HCT116 (cell line): ENCODE measurements around the gene POLR3G. TPM values are rescaled to one million over a fixed set of nuclear protein-coding genes. Genes with fewer than 3 reads are reported as not detected.

ENCODE experiments used
- ATAC-seq: fragments of 200-7000 bp; cut with Tn5 transposase; 2 replicates; pipeline ENCODE4 v1.9.1; 2020; ENCODE audit warnings: mild to moderate bottlenecking, moderate library complexity
- BruUV-seq: library from RNA; stranded (reverse); fragments of 400-500 nt; replicated peaks from 2 replicates; lab custom pipeline; 2021; lab: Mats Ljungman, UMichigan
- CTCF ChIA-PET: fragments of 300-600 bp; sonication (Branson Sonifier 250); formaldehyde crosslinking; loops from one replicate; lab custom pipeline; 2021; ENCODE audit warnings: antibody characterized with exemption; lab: Charles Lee
- POLR2A ChIA-PET: fragments of 300-600, 350-600 bp; sonication (Branson Sonifier 250); formaldehyde crosslinking; loops from one replicate; lab custom pipeline; 2021; ENCODE audit warnings: antibody characterized with exemption; lab: Charles Lee
- RAD21 ChIA-PET, 2 experiments: fragments of 300-600 bp; sonication (Branson Sonifier 250); formaldehyde crosslinking; loops; one replicate each; lab custom pipeline; 2023; ENCODE audit warnings: low total read pairs in 2 of 2; ENCODE audit not compliant: uncharacterized antibody in 2 of 2, unreplicated experiment in 2 of 2, low non-redundant PET in 1 of 2; lab: Charles Lee
- DNase-seq: peaks from one replicate; pipeline ENCODE4 v3.0.0-alpha.2; 2010; ENCODE audit warnings: low read depth, low spot score
- H2AFZ ChIP-seq: fragments of 200-600 bp; shearing (Covaris generic), sonication (generic); 2 replicates; pipeline ENCODE4 v1.6.1; 2017; ENCODE audit warnings: low read depth, mixed run types, mixed read lengths, antibody characterized with exemption, low read length; ENCODE audit not compliant: poor library complexity, severe bottlenecking
- H3K27ac ChIP-seq: 2 replicates; pipeline ENCODE4 v1.5.1; 2012; ENCODE audit warnings: low read depth, low read length
- H3K27me3 ChIP-seq: fragments of 200-600 bp; sonication (generic); 2 replicates; pipeline ENCODE4 v1.6.1; 2016; ENCODE audit warnings: mixed run types, low read length, mixed read lengths; ENCODE audit not compliant: insufficient read depth
- H3K36me3 ChIP-seq, 2 experiments: fragments of 200-500 bp in 1 of 2; fragments of 200-600 bp in 1 of 2; sonication (Bioruptor generic) in 1 of 2; sonication (generic) in 1 of 2; 2 replicates each; pipeline versions ENCODE4 v1.5.1 to v1.6.1; 2014 to 2016; ENCODE audit warnings: low read length in 2 of 2, inconsistent platforms in 1 of 2, mixed read lengths in 1 of 2, mixed run types in 1 of 2; ENCODE audit not compliant: insufficient read depth in 2 of 2, control insufficient read depth in 1 of 2
- H3K4me1 ChIP-seq, 2 experiments: fragments of 200-600 bp in 1 of 2; sonication (generic) in 1 of 2; 2 replicates each; pipeline versions ENCODE4 v1.5.1 to v1.6.1; 2012 to 2017; ENCODE audit warnings: low read length in 2 of 2, inconsistent platforms in 1 of 2, mild to moderate bottlenecking in 1 of 2, mixed read lengths in 1 of 2, mixed run types in 1 of 2, moderate library complexity in 1 of 2; ENCODE audit not compliant: insufficient read depth in 2 of 2, control insufficient read depth in 1 of 2
- H3K4me2 ChIP-seq: fragments of 200-600 bp; sonication (generic); 2 replicates; pipeline ENCODE4 v1.6.1; 2017; ENCODE audit warnings: mixed run types, low read length, mixed read lengths
- H3K4me3 ChIP-seq, 2 experiments: fragments of 200-600 bp in 1 of 2; sonication (generic) in 1 of 2; replicated peaks in 1 of 2; 2 replicates each; pipeline ENCODE4 v1.5.1; 2011 to 2016; ENCODE audit warnings: low read length in 2 of 2, control low read depth in 1 of 2, low read depth in 1 of 2, mild to moderate bottlenecking in 1 of 2, mixed read lengths in 1 of 2, mixed run types in 1 of 2
- H3K79me2 ChIP-seq: fragments of 200-600 bp; sonication (generic); 2 replicates; pipeline ENCODE4 v1.6.1; 2017; ENCODE audit warnings: mild to moderate bottlenecking, mixed run types, low read length, moderate library complexity, mixed read lengths; ENCODE audit not compliant: insufficient read depth
- H3K9ac ChIP-seq: fragments of 200-600 bp; sonication (generic); 2 replicates; pipeline ENCODE4 v1.6.1; 2016; ENCODE audit warnings: low read length, mixed read lengths
- H3K9me2 ChIP-seq: fragments of 200-600 bp; sonication (generic), shearing (Covaris generic); 2 replicates; pipeline ENCODE4 v1.6.1; 2017; ENCODE audit warnings: mixed run types, mild to moderate bottlenecking, moderate library complexity; ENCODE audit not compliant: insufficient read depth
- H3K9me3 ChIP-seq, 2 experiments: fragments of 200-500 bp in 1 of 2; fragments of 200-600 bp in 1 of 2; sonication (Bioruptor generic) in 1 of 2; sonication (generic) in 1 of 2; 2 replicates each; pipeline ENCODE4 v1.6.1; 2014 to 2017; ENCODE audit warnings: low read length in 2 of 2, mixed read lengths in 2 of 2, inconsistent platforms in 1 of 2, low read depth in 1 of 2, mild to moderate bottlenecking in 1 of 2, mixed run types in 1 of 2, moderate library complexity in 1 of 2; ENCODE audit not compliant: control insufficient read depth in 1 of 2, insufficient read depth in 1 of 2
- H4K20me1 ChIP-seq: fragments of 200-600 bp; sonication (generic), shearing (Covaris generic); 2 replicates; pipeline ENCODE4 v1.6.1; 2017; ENCODE audit warnings: mixed run types, mild to moderate bottlenecking, moderate library complexity; ENCODE audit not compliant: insufficient read depth
- CBX3 ChIP-seq: IDR thresholded peaks from 2 replicates; pipeline ENCODE4 v1.6.1; 2012; ENCODE audit warnings: low read depth
- CEBPB ChIP-seq: IDR thresholded peaks from 2 replicates; pipeline ENCODE4 v1.6.1; 2012; ENCODE audit warnings: low read depth
- ELF1 ChIP-seq: IDR thresholded peaks from 2 replicates; pipeline ENCODE4 v1.6.1; 2012; ENCODE audit warnings: low read depth, borderline replicate concordance
- EZH2 ChIP-seq: fragments of 200-600 bp; sonication (generic); IDR thresholded peaks from 2 replicates; pipeline ENCODE4 v1.6.1; 2017; ENCODE audit warnings: antibody characterized with exemption, mixed run types
- EZH2phosphoT487 ChIP-seq: fragments of 200-600 bp; IDR thresholded peaks from 2 replicates; pipeline ENCODE4 v1.6.1; 2018; ENCODE audit warnings: antibody characterized with exemption, borderline replicate concordance
- FOSL1 ChIP-seq: IDR thresholded peaks from 2 replicates; pipeline ENCODE4 v1.6.1; 2012; ENCODE audit warnings: low read depth
- POLR2AphosphoS5 ChIP-seq: IDR thresholded peaks from 2 replicates; pipeline ENCODE4 v1.6.1; 2011; ENCODE audit warnings: mild to moderate bottlenecking, low read depth, low read length, moderate library complexity
- RAD21 ChIP-seq: IDR thresholded peaks from 2 replicates; pipeline ENCODE4 v1.6.1; 2012; ENCODE audit warnings: low read depth, mild to moderate bottlenecking
- SP1 ChIP-seq: IDR thresholded peaks from 2 replicates; pipeline ENCODE4 v1.6.1; 2012; ENCODE audit warnings: low read depth
- TCF7L2 ChIP-seq: IDR thresholded peaks from 2 replicates; pipeline ENCODE4 v1.7.0; 2011; ENCODE audit warnings: borderline replicate concordance, inconsistent platforms; ENCODE audit not compliant: insufficient read depth, insufficient read length; ENCODE audit errors: extremely low read depth
- intact Hi-C: fragments of 100-400 bp; cut with micrococcal nuclease; formaldehyde crosslinking; loops from 2 replicates; pipeline ENCODE4 v1.10.0; 2022
- total RNA-seq: library from RNA; stranded (reverse); gene quantifications from one replicate; pipeline ENCODE4 v1.2.1, GENCODE V29; 2021; ENCODE audit not compliant: unreplicated experiment
- TF ChIP-seq, protein P1 (sequence below): IDR thresholded peaks from 2 replicates; pipeline ENCODE4 v1.6.1; 2012
- TF ChIP-seq, protein P2 (sequence below): IDR thresholded peaks from 2 replicates; pipeline ENCODE4 v1.6.1; 2012; ENCODE audit warnings: low read depth

POLR3G gene
- total RNA-seq, 1 experiment from 2014 or later: 44.8 TPM

DNA sequence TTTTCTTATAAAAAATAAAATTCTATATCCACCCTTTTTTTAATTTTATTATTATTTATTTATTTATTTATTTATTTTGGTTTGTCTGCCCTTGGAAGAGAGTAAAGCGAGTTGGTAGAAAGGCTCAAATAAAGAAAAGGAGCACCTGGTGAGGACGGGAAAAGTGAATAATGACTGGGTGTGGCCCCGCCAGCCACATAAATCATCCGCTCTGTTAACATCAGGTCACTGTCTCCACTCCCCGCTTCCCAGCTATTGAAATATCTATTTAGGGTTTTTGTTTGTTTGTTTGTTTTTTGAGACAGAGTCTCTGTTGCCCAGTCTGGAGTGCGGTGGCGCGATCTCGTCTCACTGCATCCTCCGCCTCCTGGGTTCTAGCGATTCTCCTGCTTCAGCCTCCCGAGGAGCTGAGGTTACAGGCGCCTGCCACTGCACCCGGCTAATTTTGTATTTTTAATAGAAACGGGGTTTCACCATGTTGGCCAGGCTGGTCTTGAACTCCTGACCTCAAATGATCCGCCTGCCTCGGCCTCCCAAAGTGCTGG, 844 bp downstream of the POLR3G start:
- no peaks in the 10 kb centered on the region for H3K27me3 ChIP-seq
- RAD21 ChIA-PET: no interaction called here
- ATAC-seq (no peak), DNase-seq (no peak)
- POLR2A ChIA-PET: interaction anchor here (1.3 to 1.4 kb wide), 3 partner anchors 9 to 66 kb away, joined by 4 to 7 read pairs (median 6); partner anchors contain the start of gene CETN3
- peaks cover 6 to 31% of the 10 kb centered on the region in 2 experiments; a peak in 3 of 4 replicates for H3K4me1 ChIP-seq
- no peak for TF ChIP-seq POLR2AphosphoS5
- no peak for TF ChIP-seq CEBPB
- no peak for TF ChIP-seq SP1
- TF ChIP-seq ELF1: no peak
- no peak for TF ChIP-seq TCF7L2
- no peak for TF ChIP-seq EZH2phosphoT487
- no peak for TF ChIP-seq FOSL1
- no peak for TF ChIP-seq RAD21
- TF ChIP-seq, protein P1, sequence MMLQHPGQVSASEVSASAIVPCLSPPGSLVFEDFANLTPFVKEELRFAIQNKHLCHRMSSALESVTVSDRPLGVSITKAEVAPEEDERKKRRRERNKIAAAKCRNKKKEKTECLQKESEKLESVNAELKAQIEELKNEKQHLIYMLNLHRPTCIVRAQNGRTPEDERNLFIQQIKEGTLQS: no peak
- TF ChIP-seq EZH2: no peak
- TF ChIP-seq CBX3: no peak
- TF ChIP-seq, protein P2, sequence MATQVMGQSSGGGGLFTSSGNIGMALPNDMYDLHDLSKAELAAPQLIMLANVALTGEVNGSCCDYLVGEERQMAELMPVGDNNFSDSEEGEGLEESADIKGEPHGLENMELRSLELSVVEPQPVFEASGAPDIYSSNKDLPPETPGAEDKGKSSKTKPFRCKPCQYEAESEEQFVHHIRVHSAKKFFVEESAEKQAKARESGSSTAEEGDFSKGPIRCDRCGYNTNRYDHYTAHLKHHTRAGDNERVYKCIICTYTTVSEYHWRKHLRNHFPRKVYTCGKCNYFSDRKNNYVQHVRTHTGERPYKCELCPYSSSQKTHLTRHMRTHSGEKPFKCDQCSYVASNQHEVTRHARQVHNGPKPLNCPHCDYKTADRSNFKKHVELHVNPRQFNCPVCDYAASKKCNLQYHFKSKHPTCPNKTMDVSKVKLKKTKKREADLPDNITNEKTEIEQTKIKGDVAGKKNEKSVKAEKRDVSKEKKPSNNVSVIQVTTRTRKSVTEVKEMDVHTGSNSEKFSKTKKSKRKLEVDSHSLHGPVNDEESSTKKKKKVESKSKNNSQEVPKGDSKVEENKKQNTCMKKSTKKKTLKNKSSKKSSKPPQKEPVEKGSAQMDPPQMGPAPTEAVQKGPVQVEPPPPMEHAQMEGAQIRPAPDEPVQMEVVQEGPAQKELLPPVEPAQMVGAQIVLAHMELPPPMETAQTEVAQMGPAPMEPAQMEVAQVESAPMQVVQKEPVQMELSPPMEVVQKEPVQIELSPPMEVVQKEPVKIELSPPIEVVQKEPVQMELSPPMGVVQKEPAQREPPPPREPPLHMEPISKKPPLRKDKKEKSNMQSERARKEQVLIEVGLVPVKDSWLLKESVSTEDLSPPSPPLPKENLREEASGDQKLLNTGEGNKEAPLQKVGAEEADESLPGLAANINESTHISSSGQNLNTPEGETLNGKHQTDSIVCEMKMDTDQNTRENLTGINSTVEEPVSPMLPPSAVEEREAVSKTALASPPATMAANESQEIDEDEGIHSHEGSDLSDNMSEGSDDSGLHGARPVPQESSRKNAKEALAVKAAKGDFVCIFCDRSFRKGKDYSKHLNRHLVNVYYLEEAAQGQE: no peak
- TF ChIP-seq, all 23 proteins: peak for 0
- Histone ChIP-seq H3K4me2 (peak overlapping the region; percentile 84), H3K4me3 (peak overlapping the region; percentile 85), H3K9ac (peak overlapping the region; percentile 82), H3K27ac (no peak overlapping the region; the same call in 1 of the 2 replicates), H3K9me2 (no peaks in the 10 kb centered on the region), H2AFZ (peak overlapping the region; percentile 91), H3K79me2 (peaks cover 77% of the 10 kb centered on the region), H4K20me1 (no peaks in the 10 kb centered on the region), H3K36me3 (0 out of 4 replicates have a peak, but pooled peaks cover 0 to 2% of the 10 kb centered on the region in 2 experiments), H3K9me3 (no peaks in the 10 kb centered on the region)
- CTCF ChIA-PET: interaction anchor here (1.6 kb wide), 1 partner anchor 129 kb away, joined by 4 read pairs; no protein-coding TSS in a partner anchor
- intact Hi-C loops: no loop called here
- BruUV-seq: no TSS peak
